Stimulated activated CD8-positive, alpha-beta memory T cell treated with anti-CD3 and anti-CD28 coated beads, Interleukin-7, amount 100 ng/mL, for 1 hour (primary cell): ENCODE results near the gene SPI1.

ENCODE experiments used
- DNase-seq, 2 donors: peaks; one replicate each; pipeline ENCODE4 v3.0.0-alpha.2; 2020; ENCODE audit warnings: low read depth in 2 of 2

SPI1 gene

DNA sequence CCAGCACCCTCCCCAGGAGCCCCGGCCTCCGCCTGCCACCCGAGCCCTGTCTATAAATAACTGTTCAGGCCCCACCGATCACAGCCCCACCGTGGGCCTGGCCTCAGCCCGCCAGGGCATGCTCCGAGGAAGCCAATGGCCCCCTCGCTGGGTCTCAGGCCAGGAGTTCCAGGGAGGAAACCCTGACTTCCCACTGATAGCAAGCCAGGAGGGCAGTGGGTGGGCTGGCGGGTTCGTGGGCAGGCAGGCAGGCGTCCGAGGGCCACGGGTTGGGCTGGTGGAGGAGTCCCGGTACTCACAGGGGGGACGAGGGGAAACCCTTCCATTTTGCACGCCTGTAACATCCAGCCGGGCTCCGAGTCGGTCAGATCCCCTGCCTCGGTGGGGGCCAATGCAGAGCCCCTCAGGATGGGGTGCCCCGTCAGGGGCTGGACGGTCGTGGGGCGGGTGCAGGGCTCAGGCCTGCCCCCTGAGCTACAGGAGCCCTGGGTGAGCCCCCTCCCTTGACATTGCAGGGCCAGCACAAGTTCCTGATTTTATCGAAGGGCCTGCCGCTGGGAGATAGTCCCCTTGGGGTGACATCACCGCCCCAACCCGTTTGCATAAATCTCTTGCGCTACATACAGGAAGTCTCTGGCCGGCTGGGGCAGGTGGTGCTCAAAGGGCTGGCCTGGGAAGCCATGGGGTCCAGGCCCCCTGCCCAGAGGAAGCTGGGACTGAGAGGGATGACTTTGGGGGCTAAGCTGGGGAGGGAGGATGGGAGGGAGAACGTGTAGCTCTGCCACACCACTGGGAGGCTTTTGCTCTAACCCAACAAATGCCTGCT, at the start of gene SPI1:
SPI1 (minus strand) TSS at position 538 of the 826 bp plus-strand sequence; CDS start at position 344, 194 bp downstream.
- no peak for DNase-seq

DNA sequence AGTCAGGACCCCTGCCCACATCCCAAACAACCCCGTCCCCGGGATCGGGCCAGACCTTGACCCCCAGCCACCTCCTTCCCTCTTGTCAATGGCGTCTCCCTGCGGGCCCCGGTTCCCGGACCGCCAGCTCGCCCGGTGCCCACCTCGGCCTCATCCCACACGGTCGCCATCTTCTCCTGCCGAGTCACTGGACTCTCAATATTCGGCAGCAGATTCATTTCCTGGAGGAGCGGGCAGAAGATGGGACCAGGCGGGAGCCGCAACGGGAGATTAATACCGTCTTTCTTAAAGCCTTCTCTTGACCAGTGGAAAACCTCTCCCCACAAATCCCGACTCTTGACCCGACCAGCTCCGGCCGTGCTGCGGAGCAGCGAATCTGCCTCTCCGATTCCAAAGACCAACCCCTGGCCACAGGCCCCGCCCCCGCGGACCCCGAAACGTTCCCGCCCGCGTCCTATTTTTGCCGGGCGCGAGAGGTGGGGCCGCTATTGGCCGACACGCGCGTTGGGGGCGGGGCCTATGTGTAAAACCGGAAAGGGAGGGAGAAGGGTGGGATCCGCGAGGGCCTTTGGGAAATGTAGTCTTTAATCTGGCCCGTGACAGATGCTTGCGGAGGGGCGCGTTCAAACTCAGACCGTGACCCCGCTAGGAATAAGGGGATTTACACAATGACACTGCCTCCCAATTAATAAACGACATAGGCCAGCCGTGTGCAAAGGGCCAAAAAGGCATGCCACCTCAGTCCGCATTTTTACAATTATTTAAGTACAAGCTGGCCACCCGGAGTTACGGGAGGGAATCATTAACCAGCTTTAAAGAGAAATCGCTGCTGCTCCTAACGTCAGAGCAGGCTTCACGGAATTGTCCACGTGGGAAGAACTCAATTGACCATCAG, 48.0 kb upstream of the SPI1 start, which contains the start of gene PSMC3:
PSMC3 (minus strand) TSS at position 378 of the 895 bp plus-strand sequence; CDS start at position 218, 160 bp downstream.
- DNase-seq: peak; percentile 95 to 98

DNA sequence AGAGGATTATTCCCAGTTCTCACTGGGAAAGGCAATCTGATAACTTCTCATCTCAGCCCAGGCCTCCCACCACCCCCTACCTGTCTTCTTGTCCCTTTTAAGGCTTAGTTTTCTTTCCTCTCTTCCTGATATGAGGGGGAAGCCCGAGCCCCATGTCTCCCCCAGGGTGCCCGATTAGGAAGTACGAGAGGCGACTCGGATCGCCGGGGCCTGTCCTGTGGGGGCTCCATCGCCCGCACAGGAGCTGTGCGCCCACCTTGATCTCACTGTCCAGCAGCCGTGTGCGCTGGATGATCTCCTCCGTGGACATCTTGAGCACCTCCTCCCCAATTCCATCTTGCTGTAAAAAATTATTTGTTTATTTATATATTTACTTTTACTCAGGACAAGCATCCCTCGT, 47.3 kb upstream of the SPI1 start:
- DNase-seq: no peak

DNA sequence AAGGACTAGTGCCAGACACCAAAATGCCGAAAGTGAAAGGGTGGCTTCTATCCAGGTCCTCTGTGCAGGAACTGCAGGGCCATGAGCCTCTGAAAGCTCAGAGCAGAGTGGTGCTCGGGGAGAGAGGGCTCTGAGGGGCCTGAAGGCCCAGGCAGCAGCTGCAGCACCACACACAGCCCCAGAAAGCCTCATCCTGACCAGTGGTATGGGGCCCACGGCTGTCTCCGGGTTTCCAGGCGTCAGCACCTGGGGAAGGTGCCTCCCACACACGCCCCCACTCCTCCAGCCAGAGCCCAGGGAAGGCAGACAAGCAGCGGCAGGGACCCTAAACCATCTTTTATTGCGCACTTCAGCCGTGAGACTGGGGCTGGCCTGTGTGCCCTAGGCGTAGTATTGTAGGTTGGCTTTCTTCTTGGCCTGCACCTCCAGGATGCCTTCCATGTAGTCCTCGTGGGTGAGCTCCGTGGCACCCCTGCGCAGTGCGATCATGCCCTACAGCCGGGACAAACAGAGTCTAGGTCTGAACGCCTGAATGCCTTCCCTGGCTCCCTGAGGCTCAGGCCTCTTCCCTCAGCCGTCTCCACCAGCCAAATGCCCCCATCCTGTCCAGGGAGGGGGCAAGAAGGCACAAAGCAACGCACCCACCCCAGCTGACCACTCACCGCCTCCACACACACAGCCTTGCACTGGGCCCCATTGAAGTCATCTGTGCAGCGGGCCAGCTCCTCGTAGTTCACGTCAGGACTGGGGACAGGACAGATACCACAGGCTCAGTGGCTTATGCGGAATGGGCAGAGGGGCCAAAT, 40.3 kb upstream of the SPI1 start:
- DNase-seq: no peak

DNA sequence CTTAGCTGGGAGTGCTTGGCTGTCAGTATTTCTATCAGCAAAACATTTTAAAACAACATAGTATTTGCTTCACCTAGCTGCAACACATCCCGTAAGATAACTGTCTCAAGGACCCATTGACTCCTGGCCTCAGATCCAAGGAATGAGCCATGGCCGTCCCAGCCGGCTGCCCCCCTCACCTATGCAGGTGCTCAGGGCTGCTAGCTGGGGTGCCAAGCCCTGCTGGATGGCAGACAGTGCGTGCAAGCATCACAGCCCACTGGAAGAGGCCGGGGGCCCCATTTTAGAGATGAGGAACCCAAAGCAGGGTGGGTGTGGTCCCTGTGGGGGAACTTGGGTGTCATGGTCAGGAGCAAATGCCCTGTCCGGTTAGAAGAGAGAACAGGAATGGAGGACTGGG, 39.4 kb upstream of the SPI1 start:
- DNase-seq: no peak

DNA sequence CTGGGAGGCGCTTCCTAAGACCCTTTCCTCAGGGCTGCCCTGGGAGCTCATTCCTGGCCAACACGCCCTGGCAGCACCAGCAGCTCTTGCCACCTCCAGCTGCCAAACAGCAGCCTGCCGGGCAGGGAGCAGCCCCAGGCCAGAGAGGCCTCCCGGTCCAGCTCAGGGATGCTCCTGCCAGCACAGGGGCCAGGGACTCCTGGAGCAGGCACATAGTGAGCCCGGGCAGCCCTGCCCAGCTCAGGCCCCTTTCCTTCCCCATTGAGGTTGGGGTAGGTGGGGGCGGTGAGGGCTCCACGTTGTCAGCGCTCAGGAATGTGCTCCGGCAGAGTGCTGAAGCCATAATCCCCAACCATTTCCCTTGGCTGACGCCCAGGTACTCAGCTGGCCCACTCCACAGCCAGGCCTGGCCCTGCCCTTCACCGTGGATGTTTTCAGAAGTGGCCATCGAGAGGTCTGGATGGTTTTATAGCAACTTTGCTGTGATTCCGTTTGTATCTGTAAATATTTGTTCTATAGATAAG, 37.7 kb upstream of the SPI1 start:
- no peak for DNase-seq

DNA sequence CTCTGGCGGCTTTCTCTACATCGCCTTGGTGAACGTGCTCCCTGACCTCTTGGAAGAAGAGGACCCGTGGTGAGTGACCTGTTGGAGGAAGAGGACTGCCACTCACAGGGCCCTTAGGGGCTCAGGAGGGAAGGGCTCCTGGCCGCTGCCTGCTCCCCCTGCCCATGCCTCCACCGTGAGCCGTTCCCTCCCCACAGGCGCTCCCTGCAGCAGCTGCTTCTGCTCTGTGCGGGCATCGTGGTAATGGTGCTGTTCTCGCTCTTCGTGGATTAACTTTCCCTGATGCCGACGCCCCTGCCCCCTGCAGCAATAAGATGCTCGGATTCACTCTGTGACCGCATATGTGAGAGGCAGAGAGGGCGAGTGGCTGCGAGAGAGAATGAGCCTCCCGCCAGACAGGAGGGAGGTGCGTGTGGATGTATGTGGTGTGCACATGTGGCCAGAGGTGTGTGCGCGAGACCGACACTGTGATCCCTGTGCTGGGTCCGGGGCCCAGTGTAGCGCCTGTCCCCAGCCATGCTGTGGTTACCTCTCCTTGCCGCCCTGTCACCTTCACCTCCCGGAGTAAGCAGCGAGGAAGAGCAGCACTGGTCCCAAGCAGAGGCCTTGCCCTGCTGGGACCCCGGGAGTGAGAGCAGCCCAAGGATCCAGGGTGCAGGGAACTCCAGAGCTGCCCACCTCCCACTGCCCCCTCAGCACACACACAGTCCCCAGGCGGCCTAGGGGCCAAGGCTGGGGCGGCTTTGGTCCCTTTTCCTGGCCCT, 36.9 kb upstream of the SPI1 start:
- no peak for DNase-seq

DNA sequence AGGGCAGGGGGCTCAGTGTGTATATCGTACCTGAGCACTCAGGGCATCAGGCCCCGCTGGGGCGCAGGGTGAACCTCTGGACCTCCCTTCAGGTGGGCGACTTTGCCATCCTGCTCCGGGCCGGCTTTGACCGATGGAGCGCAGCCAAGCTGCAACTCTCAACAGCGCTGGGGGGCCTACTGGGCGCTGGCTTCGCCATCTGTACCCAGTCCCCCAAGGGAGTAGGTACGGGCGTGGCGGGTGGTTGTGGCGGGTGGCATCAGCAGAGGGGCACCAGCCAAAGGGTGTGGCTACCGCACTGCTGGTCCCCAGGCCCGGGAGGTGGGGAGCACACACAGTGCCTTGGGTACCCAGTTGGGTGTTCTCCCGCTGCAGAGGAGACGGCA, 36.3 kb upstream of the SPI1 start:
- DNase-seq: no peak

GRCh38 chr11:47413908-47414684, 35.7 kb upstream of the SPI1 start:
- no peak for DNase-seq

DNA sequence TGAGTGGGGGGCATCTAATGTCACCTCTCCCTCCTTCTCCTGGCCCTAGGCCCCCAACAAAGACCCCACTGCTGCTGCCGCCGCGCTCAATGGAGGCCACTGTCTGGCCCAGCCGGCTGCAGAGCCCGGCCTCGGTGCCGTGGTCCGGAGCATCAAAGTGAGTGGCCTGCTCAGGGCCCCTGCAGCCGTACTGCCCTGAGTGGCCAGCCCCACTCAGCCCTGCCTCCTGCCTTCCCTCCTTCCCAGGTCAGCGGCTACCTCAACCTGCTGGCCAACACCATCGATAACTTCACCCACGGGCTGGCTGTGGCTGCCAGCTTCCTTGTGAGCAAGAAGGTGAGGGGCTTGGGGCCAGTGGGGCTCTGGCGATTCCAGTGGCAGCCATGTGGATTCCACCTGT, 35.0 kb upstream of the SPI1 start:
- DNase-seq: no peak

GRCh38 chr11:47411884-47412746, 33.8 kb upstream of the SPI1 start:
- DNase-seq: no peak

DNA sequence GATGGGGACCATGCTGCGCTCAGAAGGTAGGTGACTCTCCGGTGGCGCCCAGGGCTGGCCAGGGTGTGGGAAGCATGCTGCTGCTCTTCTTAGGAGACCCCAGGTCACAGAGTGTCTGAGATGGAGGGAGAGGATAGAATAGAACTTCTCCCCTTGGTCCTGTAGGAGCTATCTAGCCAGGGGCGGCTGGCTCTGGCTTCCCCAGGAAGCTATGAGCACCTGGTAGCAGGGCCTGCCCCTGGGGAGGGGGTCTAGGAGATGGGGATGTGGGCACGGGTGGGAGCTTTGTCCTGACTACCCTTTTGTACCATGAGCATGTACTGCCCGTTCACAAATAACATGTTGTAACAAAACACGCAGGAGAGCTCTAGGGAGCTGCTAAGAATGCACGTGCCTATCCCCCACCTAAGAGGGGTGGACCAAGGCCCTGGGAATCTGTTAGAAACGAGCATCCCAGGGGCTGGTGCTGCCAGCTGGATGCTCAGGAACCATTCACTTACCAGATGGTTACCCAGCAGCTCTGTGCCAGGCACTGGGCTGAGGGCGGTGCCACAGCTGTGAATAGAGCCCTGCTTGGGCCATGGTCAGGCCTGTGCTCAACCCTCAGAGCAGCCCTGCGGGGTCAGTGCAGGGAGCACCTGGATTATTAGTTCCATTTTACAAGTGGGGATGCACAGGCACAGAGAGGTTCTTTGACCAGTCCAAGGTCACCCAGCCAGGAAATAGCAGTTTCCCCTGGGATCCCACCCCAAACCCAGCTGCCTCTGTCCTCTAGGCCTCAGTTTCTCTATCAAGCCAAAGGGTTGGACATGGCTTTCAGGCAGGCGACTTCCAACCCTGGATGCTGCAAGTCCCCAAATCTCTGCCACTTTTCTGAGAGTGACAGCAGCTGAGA, 32.3 kb upstream of the SPI1 start:
- no peak for DNase-seq

DNA sequence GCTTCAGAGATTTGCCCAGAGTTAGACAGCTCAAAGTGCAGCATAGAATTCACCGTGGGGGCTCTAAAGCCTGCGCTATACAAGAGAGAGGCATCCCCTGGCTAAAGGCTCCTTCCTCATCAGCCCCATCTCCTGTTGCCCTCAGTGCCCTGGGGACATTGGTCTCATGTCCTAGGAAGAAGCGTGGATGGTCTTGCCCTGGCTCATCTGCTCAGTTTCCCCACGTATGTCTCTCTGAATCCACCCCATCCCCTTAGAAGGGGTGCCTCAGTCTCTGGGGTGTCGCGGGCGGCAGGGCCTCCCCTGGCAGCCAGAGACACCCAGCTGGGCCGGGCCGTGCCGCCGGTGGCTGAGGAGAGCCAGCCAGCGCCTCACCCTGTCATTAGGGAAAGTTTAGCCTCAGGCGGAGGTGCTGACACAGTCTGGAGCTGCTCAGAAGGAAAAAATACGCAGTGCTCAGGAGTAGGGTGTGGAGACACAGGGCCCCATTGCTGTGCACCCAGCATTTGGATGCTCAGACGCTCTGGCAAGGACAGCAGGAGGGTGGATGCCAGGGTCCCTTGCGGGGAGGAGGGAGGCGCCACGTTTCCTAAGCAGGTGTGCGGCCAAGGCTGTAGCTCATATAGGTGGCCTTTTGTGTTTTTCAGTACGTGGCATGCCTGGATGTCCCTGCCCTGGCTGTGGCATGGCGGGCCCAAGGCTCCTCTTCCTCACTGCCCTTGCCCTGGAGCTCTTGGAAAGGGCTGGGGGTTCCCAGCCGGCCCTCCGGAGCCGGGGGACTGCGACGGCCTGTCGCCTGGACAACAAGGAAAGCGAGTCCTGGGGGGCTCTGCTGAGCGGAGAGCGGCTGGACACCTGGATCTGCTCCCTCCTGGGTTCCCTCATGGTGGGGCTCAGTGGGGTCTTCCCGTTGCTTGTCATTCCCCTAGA, 31.4 kb upstream of the SPI1 start:
- no peak for DNase-seq

- DNase-seq: no peak
These were observed 30.5 kb upstream of the SPI1 start for GRCh38 chr11:47408598-47409439.

DNA sequence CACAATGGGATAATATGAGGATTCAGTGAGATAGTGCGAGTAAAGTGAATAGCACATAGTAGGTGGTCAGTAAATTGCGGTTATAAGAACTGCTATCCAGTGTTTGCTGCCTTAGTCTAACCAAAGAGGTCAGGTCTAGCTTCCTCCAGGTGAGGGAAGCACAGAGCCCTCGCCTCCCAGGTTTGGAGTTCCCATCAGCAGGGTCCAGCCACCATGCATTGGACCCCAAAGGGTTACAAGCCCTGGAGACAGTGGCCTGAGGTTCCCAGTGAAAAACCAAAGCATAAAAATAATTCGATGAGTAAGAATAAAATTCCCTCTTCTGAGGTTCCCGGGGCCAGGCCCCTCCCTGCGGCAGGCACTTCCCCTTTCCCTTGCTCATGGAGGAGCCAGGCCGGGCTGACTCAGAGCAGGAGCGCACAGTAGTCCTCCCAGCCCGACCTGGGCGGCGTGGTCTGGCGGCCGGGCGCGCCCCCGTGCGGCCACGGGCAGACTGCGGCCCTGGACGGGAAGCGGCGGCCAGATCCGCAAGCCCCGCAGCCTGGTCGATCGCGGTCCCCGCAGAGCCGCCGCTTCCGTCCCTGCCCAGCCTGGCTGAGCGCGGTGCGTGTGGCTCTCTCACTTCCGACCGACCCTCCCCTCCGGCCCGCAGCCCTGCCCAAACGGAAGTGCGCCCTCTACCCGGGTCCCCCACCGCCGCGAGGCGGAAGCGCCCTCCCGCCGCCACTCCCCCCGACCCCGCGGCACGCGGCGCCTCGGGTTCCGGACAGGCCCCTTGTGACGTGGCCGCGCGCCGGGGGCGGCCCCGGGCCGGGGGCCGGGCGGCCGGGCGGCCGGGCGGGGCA, 29.6 kb upstream of the SPI1 start, which contains the start of gene SLC39A13:
SLC39A13 (plus strand) TSS at position 845 of the 845 bp plus-strand sequence. CDS start 1,505 bp downstream, outside the sequence.
- DNase-seq: peak; percentile 83 to 86
